Adrenal gland (tissue), 12 donors: ENCODE data around the gene GOLGB1. TPM values are rescaled to one million over a fixed set of nuclear protein-coding genes. Genes with fewer than 3 reads are reported as not detected.

ENCODE experiments used
- DNase-seq, 7 donors: peaks; one replicate each; pipeline ENCODE4 v3.0.0-alpha.2; 2019 to 2020
- H3K27ac ChIP-seq, 5 donors: fragments of 200-600 bp; sonication (generic) in 4 of 5; 1 replicate in 3 of 5; 2 replicates in 2 of 5; pipeline versions ENCODE4 v1.5.1 to v1.8.0; 2016 to 2020; ENCODE audit warnings: mild to moderate bottlenecking in 1 of 5
- H3K27me3 ChIP-seq: fragments of 200-600 bp; 2 replicates; pipeline ENCODE4 v1.8.0; 2021
- H3K36me3 ChIP-seq, 2 donors: fragments of 200-600 bp; replicated peaks in 1 of 2; 1 replicate in 1 of 2; 2 replicates in 1 of 2; pipeline versions ENCODE4 v1.5.1 to v1.8.0; 2018 to 2022
- H3K4me1 ChIP-seq, 2 donors: fragments of 200-600 bp; replicated peaks in 1 of 2; 1 replicate in 1 of 2; 2 replicates in 1 of 2; pipeline versions ENCODE4 v1.5.1 to v1.8.0; 2018 to 2021
- H3K4me3 ChIP-seq, 4 donors: fragments of 200-600 bp; sonication (generic) in 3 of 4; one replicate each; pipeline ENCODE4 v1.5.1; 2016 to 2018
- H3K9me3 ChIP-seq, 3 donors: fragments of 200-600 bp; sonication (generic) in 1 of 3; replicated peaks in 1 of 3; 1 replicate in 2 of 3; 2 replicates in 1 of 3; pipeline versions ENCODE4 v1.5.1 to v1.8.0; 2016 to 2021
- CTCF ChIP-seq, 6 experiments: fragments of 450-650 bp in 4 of 6; fragments of 200-600 bp in 2 of 6; sonication (generic) in 1 of 6; IDR thresholded peaks; 1 replicate in 5 of 6; 2 replicates in 1 of 6; pipeline versions ENCODE4 v1.5.1 to v1.8.0; 2016 to 2021; ENCODE audit warnings: antibody characterized with exemption in 6 of 6, mild to moderate bottlenecking in 2 of 6, moderate library complexity in 1 of 6
- POLR2A ChIP-seq, 2 donors: fragments of 450-650 bp; IDR thresholded peaks; one replicate each; pipeline ENCODE4 v1.6.1; 2017; ENCODE audit warnings: antibody characterized with exemption in 2 of 2, mild to moderate bottlenecking in 2 of 2, moderate library complexity in 1 of 2
- WGBS, 4 donors: extraction: QIAGEN DNeasy Blood & Tissue Kit in 2 of 4; methylation state at CpG; one replicate each; pipeline versions ENCODE4 v1.1.5 to v1.1.7; 2013 to 2017; 5-methylcytosine and 5-hydroxymethylcytosine counted together
- intact Hi-C, 2 donors: fragments of 100-400 bp; cut with DNase I; formaldehyde crosslinking; loops; one replicate each; pipeline versions ENCODE4 v1.14.1 to v1.15.0; 2022 to 2023
- polyA plus RNA-seq, 3 donors: library from polyadenylated mRNA; stranded (reverse); fragments of 200-250 nt in 2 of 3; fragments of 350-450 nt in 1 of 3; fragmentation: Illumina TruSeq in 1 of 3; extraction: RNeasy Lipid Tissue Mini Kit (QIAGEN cat#74804) in 1 of 3; gene quantifications; one replicate each; pipeline ENCODE4 v1.2.3, GENCODE V29; 2013 to 2014
- total RNA-seq, 9 donors: library from RNA; depleted of rRNA in 4 of 9; stranded (reverse); fragments of >200 nt in 4 of 9; fragments of 120-200 nt in 1 of 9; fragmentation: NEBNext Ultra II Directional in 1 of 9; extraction: Animal tissue kit (Norgen Biotek cat#: 25700) in 1 of 9; gene quantifications; one replicate each; pipeline versions ENCODE4 v1.1.0 to v1.2.4, GENCODE V29; 2013 to 2023
- donor health status: healthy with polysubstance abuse.
- donor health status: Bipolar disorder and iron deficiency.
- donor health status: DM: yes; HTN: yes; CAD: no.
- donor health status: DM: no; HTN: no; CAD: no.
- donor health status: DM: no; HTN: no; CAD: no.
- donor health status: DM: yes; HTN: yes; CAD: no.

The GOLGB1 gene
- total and polyA plus RNA-seq, 12 donors: 31.6 to 118 (median 73.3) TPM

- DNase-seq: no peak
- no peaks in the 10 kb centered on the region for H3K27me3 ChIP-seq
- H3K4me3 ChIP-seq: no peak overlapping the region
- H3K9me3 ChIP-seq: no peaks in the 10 kb centered on the region
- TF ChIP-seq POLR2A (IDR thresholded peaks at IDR 0.05) (no peak), CTCF (IDR thresholded peaks at IDR 0.05) (no peak)
- no peak overlapping the region for H3K27ac ChIP-seq
- H3K36me3 ChIP-seq: peaks cover 0 to 6% of the 10 kb centered on the region in 2 donors
- intact Hi-C loops: no loop called here
- H3K4me1 ChIP-seq: peaks cover 17 to 21% of the 10 kb centered on the region in 2 donors
- 92 to 95% (median 95%) methylated on average over 5 of the region's 5 CpGs for WGBS, 4 donors
Observed at GRCh38 chr3:121645054-121645453, 104.5 kb downstream of the GOLGB1 start.

- 73 to 78% (median 77%) methylated on average over 9 of the region's 9 CpGs for WGBS, 4 donors
- H3K4me1 ChIP-seq: peaks cover 0 to 1% of the 10 kb centered on the region in 2 donors
- no peaks in the 10 kb centered on the region for H3K27me3 ChIP-seq
- no peak overlapping the region for H3K4me3 ChIP-seq
- no peaks in the 10 kb centered on the region for H3K9me3 ChIP-seq
- TF ChIP-seq CTCF (IDR thresholded peaks at IDR 0.05): no peak
- TF ChIP-seq POLR2A (IDR thresholded peaks at IDR 0.05): no peak
- DNase-seq: no peak
- peaks cover 0 to 6% of the 10 kb centered on the region in 2 donors for H3K36me3 ChIP-seq
- no peak overlapping the region for H3K27ac ChIP-seq
- intact Hi-C loops: no loop called here
Observed at GRCh38 chr3:121642601-121643314, 106.8 kb downstream of the GOLGB1 start.

GRCh38 chr3:121641127-121641526 lies 108.4 kb downstream of the GOLGB1 start:
- Histone ChIP-seq H3K27ac (no peak overlapping the region), H3K36me3 (peaks cover 0 to 9% of the 10 kb centered on the region in 2 donors), H3K4me1 (no peaks in the 10 kb centered on the region), H3K27me3 (no peaks in the 10 kb centered on the region), H3K9me3 (no peaks in the 10 kb centered on the region), H3K4me3 (no peak overlapping the region)
- 89 to 94% (median 92%) methylated on average over 2 of the region's 2 CpGs for WGBS, 4 donors
- TF ChIP-seq POLR2A (IDR thresholded peaks at IDR 0.05): no peak
- intact Hi-C loops: no loop called here
- no peak for DNase-seq

DNA sequence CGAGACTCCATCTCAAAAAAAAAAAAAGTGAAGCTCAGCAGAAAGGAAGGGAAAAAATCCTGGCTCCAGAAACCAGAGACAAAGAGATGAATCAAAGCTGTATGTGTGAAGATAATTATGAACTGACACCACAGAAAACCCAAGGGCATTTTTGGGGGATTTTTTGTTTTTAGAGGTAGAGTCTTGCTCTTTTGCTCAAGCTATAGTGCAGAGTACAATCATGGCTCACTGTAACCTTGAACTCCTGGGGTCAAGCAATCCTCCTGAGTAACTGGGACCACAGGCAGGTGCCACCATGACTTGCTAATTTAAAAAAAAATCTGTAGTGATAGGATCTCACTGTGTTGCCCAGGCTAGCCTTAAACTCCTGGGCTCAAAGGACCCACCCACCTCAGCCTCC lies 111.6 kb downstream of the GOLGB1 start:
- Histone ChIP-seq H3K36me3 (peaks cover 0 to 4% of the 10 kb centered on the region in 2 donors), H3K27me3 (no peaks in the 10 kb centered on the region), H3K27ac (no peak overlapping the region), H3K9me3 (no peaks in the 10 kb centered on the region), H3K4me3 (no peak overlapping the region), H3K4me1 (no peaks in the 10 kb centered on the region)
- intact Hi-C loops: loop anchor here in 1 of 2 donors (10.0 kb wide), 1 partner anchor 63 kb away; no protein-coding TSS in a partner anchor
- WGBS, 4 donors: 92 to 100% (median 94%) methylated on average over 1 of the region's 1 CpG
- DNase-seq: no peak
- no peak for TF ChIP-seq CTCF (IDR thresholded peaks at IDR 0.05)
- TF ChIP-seq POLR2A (IDR thresholded peaks at IDR 0.05): no peak

DNA sequence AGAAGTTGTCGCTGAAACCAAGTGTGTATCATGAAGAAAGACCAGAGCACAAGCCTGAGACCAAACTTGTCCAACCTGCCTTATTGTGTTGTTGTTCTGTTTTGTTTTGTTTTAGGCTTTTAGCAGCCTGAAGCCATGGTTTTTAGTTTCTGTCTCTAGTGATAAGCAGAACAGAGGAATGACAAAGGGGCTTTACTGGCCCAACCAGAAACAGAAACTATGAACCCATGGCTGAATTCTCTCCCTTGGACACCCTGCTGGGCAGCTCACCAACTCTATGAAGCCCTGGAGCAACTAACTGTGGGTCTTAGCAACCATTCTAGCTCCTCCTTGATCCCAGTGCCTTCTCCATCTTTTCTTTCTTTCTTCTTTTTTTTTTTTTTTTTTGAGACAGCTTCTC lies 119.2 kb downstream of the GOLGB1 start:
- H3K4me3 ChIP-seq: no peak overlapping the region
- H3K36me3 ChIP-seq: no peaks in the 10 kb centered on the region
- no peaks in the 10 kb centered on the region for H3K4me1 ChIP-seq
- no peaks in the 10 kb centered on the region for H3K27me3 ChIP-seq
- H3K27ac ChIP-seq: no peak overlapping the region
- 86 to 98% (median 89%) methylated on average over 1 of the region's 1 CpG for WGBS, 4 donors
- no peak for TF ChIP-seq POLR2A (IDR thresholded peaks at IDR 0.05)
- no peak for TF ChIP-seq CTCF (IDR thresholded peaks at IDR 0.05)
- intact Hi-C loops: loop anchor here in 1 of 2 donors (10.0 kb wide), 1 partner anchor 56 kb away; no protein-coding TSS in a partner anchor
- no peak for DNase-seq
- H3K9me3 ChIP-seq: no peaks in the 10 kb centered on the region
